Measurements from ENCODE around the gene TOLLIP.

Gene TOLLIP

DNA sequence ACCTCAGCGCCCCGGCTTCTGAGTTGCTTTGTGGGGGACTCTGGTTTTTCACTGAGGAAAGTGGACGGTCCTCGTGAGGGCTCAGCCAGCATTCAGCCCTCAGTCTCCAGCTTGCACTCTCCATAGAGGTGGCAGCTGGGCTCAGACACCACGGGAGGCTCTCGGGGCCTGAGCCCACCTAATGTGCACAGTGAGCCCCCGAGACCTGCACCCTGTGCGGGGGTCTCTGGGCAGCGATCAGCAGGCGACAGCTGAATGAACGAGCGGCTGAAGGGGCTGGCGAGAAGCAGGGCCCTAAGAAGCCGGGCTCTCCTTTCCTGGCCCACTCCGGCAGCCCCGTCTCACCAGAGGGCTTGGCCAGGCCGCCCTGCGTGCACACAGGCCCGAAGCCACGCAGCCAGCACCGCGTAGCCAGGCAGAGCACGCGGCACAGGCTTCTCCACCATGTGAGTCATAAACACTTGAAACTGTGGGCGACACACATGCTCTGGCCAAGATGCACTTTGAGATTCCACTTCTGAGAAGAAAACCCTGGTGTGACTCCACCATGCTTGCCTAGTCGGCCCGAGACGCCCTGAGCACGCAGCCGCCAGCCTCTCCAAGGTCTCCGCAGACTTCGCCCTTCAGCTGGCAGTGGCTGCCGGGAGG lies 28.0 kb downstream of the TOLLIP start (continued):
- TF ChIP-seq ZSCAN23 (tag by site-specific recombination; IDR thresholded peaks at IDR 0.05): no peak

DNA sequence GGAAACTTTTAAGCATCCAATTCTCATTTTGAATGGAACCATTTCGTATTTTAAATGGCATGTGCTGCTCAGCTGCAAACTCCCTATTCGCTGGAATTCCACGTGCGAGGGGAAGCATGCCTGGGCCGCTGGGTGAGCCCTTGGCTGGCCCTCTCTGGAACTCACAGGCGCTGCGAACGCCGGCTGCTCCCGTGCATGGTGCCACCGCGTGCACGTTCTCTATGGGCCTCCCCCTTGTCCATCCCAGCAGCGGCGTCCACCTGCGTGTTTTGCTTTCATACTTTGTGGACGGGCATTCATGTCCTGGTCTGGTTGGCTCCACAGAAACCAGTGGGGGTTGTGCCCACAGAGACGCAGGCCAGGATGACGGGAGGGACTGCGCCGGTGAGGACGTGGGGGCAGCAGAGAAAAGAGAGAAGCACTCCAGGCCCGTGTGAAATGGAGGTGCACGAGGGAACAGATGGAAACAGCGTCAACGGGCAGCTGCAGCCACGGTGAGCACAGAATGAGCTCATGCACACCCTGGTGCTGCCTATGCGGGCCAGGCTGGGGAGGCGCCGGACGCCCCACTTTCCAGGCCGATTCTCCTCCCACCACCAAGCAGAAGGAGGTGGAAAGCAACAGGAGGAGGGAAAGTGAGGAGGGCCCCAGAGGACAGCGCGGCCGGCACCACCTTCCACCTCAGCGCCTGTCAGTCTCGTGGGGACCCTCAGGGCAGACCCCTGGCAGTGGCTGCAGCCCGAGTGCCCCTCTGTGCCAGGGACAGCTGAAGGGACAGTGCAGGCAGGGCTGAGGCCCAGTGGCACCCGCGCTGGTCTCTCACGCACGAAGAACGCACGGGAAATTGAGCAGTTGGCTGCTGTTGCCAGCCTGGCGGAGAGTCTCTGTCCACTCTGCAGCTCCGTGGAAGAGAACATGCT lies 29.1 kb downstream of the TOLLIP start:
- no peak overlapping the region for H3K4me3 ChIP-seq (ENCODE audit: low read depth, low read length)
- ChIA-PET POLR2A (no interaction called here), CTCF (no interaction called here)
- TF ChIP-seq, protein P1, sequence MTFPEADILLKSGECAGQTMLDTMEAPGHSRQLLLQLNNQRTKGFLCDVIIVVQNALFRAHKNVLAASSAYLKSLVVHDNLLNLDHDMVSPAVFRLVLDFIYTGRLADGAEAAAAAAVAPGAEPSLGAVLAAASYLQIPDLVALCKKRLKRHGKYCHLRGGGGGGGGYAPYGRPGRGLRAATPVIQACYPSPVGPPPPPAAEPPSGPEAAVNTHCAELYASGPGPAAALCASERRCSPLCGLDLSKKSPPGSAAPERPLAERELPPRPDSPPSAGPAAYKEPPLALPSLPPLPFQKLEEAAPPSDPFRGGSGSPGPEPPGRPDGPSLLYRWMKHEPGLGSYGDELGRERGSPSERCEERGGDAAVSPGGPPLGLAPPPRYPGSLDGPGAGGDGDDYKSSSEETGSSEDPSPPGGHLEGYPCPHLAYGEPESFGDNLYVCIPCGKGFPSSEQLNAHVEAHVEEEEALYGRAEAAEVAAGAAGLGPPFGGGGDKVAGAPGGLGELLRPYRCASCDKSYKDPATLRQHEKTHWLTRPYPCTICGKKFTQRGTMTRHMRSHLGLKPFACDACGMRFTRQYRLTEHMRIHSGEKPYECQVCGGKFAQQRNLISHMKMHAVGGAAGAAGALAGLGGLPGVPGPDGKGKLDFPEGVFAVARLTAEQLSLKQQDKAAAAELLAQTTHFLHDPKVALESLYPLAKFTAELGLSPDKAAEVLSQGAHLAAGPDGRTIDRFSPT (tag by site-specific recombination; IDR thresholded peaks at IDR 0.05): no peak
- TF ChIP-seq TCF7L2 (IDR thresholded peaks at IDR 0.05; ENCODE audit: borderline replicate concordance, low read depth, low read length) (no peak), ZNF629 (tag by site-specific recombination; IDR thresholded peaks at IDR 0.05) (no peak)
- peaks cover 0 to 89% of the 10 kb centered on the region in 2 experiments; a peak in 1 of 3 replicates for H3K36me3 ChIP-seq (ENCODE audit: control insufficient read depth in 2 of 2, insufficient read depth in 1 of 2, low read length in 2 of 2)
- no peak overlapping the region for H3K27ac ChIP-seq (ENCODE audit: extremely low read depth, low read depth, low read length)
- H3K4me1 ChIP-seq (ENCODE audit: control insufficient read depth, insufficient read depth, low read length): no peaks in the 10 kb centered on the region
- no peaks in the 10 kb centered on the region for H3K9me3 ChIP-seq (ENCODE audit: control insufficient read depth, insufficient read depth, low read depth, low read length)

DNA sequence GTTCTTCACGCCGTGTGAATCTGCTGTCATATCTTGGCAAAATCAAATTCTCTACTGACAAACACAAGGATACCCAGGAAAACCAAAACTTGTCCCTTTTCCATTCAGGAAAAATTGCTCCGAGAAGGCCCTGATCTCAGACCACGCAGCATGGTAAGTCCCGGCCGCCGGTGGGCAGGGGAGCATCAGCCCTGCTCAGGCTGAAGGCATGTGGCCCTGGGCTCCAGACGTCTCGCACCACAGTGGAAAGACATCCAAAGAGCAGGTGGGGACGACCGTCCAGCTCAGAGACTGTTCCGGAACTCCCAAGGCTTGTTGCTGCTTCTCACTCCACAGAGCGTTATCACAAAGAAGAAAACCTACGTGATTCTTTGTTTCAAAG lies 29.8 kb downstream of the TOLLIP start:
- Histone ChIP-seq H3K9me3 (ENCODE audit: control insufficient read depth, insufficient read depth, low read depth, low read length) (no peaks in the 10 kb centered on the region), H3K4me1 (ENCODE audit: control insufficient read depth, insufficient read depth, low read length) (no peaks in the 10 kb centered on the region), H3K36me3 (ENCODE audit: control insufficient read depth in 2 of 2, insufficient read depth in 1 of 2, low read length in 2 of 2) (peaks cover 0 to 87% of the 10 kb centered on the region in 2 experiments; a peak in 1 of 3 replicates), H3K27ac (ENCODE audit: extremely low read depth, low read depth, low read length) (no peak overlapping the region), H3K4me3 (ENCODE audit: low read depth, low read length) (no peak overlapping the region)
- ChIA-PET POLR2A (no interaction called here), CTCF (no interaction called here)
- TF ChIP-seq ZNF146 (tag by site-specific recombination; IDR thresholded peaks at IDR 0.05) (no peak), ZFP37 (tag by site-specific recombination; IDR thresholded peaks at IDR 0.05) (no peak), KLF1 (tag by site-specific recombination; IDR thresholded peaks at IDR 0.05) (no peak), ZNF548 (tag by site-specific recombination; IDR thresholded peaks at IDR 0.05) (no peak), PRDM1 (tag by site-specific recombination; IDR thresholded peaks at IDR 0.05) (no peak), ZNF529 (tag by site-specific recombination; IDR thresholded peaks at IDR 0.05; ENCODE audit: insufficient replicate concordance) (no peak), ZNF830 (tag by site-specific recombination; IDR thresholded peaks at IDR 0.05; ENCODE audit: low read depth) (no peak), ZBTB7A (tag by site-specific recombination; IDR thresholded peaks at IDR 0.05; ENCODE audit: low read depth) (no peak), ZNF19 (tag by site-specific recombination; IDR thresholded peaks at IDR 0.05; ENCODE audit: low read depth) (no peak), ZSCAN16 (tag by site-specific recombination; IDR thresholded peaks at IDR 0.05) (no peak), ZNF585B (tag by site-specific recombination; IDR thresholded peaks at IDR 0.05) (no peak), BCL11B (tag by site-specific recombination; IDR thresholded peaks at IDR 0.05; ENCODE audit: low read depth) (no peak)
- TF ChIP-seq, protein P2, sequence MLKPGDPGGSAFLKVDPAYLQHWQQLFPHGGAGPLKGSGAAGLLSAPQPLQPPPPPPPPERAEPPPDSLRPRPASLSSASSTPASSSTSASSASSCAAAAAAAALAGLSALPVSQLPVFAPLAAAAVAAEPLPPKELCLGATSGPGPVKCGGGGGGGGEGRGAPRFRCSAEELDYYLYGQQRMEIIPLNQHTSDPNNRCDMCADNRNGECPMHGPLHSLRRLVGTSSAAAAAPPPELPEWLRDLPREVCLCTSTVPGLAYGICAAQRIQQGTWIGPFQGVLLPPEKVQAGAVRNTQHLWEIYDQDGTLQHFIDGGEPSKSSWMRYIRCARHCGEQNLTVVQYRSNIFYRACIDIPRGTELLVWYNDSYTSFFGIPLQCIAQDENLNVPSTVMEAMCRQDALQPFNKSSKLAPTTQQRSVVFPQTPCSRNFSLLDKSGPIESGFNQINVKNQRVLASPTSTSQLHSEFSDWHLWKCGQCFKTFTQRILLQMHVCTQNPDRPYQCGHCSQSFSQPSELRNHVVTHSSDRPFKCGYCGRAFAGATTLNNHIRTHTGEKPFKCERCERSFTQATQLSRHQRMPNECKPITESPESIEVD (tag by site-specific recombination; IDR thresholded peaks at IDR 0.05): no peak
- TF ChIP-seq, protein P3, sequence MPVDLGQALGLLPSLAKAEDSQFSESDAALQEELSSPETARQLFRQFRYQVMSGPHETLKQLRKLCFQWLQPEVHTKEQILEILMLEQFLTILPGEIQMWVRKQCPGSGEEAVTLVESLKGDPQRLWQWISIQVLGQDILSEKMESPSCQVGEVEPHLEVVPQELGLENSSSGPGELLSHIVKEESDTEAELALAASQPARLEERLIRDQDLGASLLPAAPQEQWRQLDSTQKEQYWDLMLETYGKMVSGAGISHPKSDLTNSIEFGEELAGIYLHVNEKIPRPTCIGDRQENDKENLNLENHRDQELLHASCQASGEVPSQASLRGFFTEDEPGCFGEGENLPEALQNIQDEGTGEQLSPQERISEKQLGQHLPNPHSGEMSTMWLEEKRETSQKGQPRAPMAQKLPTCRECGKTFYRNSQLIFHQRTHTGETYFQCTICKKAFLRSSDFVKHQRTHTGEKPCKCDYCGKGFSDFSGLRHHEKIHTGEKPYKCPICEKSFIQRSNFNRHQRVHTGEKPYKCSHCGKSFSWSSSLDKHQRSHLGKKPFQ (tag by site-specific recombination; IDR thresholded peaks at IDR 0.05): no peak

Measured in HEK293 (cell line).